Measurements from ENCODE around the gene DTYMK. TPM values are rescaled to one million over a fixed set of nuclear protein-coding genes. Genes with fewer than 3 reads are reported as not detected.

Gene DTYMK
- total RNA-seq, 1 donor from 2014 or later, result 33.4 TPM

DNA sequence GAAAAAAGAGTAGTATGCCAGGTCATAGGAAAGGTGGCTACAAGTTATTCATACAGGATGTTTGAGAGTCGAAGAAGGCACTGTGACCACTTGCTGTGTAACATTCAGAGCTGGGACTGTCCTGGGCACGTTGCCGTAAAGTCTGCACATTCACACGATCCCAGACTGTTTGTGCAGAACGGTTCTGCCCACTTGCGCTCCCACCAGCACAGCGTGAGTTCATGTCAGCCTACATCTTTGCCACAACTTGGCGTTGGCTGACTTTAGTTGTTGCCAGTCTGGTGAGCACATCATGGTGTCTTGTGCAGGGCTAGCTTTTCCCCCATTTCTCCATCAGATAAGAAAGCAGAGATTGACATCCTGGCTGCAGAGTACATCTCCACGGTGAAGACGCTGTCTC is 22.3 kb upstream of the DTYMK start:
- no peak for DNase-seq (ENCODE audit: extremely low read depth, low read depth, low spot score)

DNA sequence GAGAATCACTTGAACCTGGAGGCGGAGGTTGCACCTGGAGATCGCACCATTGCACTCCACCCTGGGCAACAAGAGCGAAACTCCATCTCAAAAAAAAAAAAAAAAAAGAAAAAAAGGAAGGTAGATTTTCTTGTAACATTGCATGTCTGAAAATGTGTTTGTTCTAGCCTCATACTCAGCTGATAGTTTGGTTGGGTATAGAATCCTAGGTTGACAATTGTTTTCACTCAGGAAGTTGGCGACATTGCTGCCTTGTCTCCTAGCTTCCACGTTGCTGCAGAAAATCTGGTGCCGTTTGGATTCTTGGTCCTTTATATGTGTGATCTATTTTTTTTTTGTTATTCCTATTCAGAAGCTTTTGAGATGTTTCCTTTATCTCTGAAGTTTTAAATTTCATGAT is 19.9 kb upstream of the DTYMK start:
- DNase-seq (ENCODE audit: extremely low read depth, low read depth, low spot score), result no peak

DNA sequence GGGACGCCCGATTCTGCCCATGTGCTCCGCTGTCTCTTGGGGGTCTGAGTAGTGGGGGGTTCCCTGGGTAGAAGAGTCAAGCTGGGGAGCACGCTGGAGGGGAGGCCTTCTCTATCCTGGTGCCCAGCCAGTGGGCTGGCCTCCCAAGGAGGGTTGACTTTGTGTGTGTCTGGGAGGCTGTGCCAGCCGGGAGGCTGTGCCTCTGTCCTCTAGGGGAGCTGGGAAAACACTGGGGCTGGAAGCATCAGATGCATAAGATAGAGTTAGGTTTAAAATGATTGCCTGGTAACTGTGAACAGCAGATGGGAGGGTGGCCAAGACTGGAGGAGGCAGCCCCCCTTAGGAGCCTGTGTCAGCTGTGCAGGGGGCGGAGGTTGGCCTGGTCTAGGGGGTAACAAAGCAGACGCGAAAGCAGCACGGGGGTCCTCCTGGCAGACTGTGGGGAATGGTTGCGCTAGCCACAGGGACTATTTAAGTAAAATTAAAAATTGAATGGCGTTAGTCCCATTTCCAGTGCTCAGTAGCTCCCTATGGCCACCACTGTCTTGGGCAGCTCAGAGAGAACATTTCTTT is 16.5 kb upstream of the DTYMK start:
- DNase-seq (ENCODE audit: extremely low read depth, low read depth, low spot score), result no peak

DNA sequence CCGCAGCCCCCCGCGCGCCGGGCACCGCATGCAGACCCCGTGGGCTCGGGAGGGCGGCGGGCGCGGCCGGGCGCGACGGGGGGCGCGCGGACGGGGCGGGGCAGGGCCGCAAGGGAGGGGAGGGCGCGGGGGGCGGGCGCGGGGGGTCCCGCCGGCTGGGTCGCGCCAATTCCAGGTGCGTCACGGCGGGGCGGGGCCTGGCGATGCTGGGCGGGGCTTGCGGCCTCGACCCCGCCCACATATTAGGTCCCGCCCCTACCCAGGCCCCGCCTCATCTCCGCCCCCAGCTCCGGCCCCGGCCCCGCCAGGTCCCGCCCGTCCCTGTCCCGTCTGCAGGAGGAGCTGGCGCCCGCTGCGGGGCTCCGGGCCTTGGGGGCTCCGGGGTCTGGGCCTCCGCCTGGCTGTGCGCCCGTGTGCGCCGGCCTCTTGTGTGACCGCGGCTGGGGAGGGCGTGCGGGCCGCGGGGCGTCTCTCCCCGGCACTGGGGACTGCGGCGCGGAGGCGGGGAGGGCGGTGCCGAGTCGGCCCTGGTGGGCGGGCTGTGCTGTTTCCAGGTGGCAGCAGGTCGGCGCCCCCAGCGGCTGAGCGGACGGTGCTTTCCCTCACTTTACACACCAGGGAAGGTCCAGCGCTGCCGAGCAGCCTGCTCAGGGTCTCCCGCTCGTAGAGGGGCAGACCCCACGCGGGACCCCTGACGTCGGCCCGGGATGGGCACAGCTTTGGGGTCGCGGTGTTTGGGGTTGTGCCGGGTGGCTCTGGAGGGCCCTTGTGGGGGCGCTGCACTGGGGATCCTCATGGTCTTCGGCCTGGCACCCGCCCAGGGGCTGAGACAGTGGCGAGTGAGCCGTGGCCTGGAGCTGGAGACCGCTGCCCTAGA is 15.8 kb upstream of the DTYMK start:
- no peak for DNase-seq (ENCODE audit: extremely low read depth, low read depth, low spot score)

DNA sequence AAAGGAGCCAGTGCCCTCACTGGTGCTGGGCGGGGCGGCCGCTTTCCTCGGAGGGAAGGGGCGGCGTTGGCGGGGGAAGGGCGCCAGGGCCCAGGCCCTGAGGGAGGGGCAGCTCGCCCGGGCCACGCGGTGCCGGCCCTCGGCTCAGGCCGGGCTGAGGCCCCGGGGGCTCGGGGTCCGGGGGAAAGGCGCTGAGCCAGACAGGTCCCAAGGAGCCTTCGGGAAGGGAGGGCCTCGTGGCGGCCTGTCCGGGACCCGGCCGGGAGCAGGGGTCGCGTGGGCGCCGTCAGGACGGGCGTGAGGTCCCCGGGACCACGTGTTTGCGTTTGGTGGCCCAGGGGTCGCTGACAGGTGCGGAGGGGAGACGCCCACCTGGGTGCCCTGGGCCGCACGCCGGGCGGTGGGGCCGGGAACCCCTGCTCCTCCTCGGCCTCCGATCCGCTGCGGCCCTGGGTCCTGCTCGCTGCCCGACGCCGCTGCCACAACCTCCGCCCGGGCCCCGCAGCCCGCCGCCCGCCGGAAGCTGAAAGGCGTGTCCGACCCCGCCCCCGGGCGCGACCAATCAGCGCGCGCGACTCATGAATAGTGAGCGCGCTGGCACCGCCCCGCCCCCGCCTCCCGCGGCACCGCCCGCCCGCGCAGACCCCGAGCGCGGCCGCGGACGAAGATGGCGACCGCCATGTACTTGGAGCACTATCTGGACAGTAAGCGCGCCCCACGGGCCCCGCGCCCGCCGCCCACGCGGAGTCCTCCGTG is 15.0 kb upstream of the DTYMK start, which contains the start of gene ING5:
ING5 (plus strand) TSS at position 641 of the 756 bp plus-strand sequence; CDS start at position 668, 27 bp downstream.
- DNase-seq (ENCODE audit: extremely low read depth, low read depth, low spot score), result no peak

DNA sequence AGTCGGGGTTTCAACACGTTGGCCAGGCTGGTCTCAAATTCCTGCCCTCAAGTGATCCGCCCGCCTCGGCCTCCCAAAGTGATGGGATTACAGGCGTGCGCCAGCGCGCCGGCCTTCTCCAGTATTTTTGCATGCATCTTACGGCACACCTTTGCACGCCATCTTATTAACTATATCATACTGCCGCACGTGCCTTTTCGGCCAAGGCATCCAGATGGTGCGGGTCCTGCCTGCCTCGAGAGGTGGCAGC is 14.5 kb upstream of the DTYMK start:
- peak; percentile 22 for DNase-seq (ENCODE audit: extremely low read depth, low read depth, low spot score)

DNA sequence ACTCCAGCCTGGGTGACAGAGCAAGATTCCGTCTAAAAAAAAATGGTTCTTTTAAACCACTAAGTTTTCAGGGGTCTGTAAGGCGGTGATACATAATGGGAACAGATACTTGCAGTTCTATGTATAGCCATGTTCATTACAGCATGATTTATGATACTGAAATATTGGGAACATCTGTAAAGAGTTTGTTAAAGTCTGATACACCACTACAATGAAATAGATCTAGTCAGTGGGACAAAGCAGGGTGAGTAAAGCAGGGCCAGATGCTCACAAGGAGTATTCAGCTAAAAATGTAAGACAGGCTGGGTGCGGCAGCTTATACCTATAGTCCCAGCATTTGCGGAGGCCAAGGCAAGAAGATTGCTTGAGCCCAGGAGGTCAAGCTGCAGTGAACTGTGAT is 9.0 kb upstream of the DTYMK start:
- DNase-seq (ENCODE audit: extremely low read depth, low read depth, low spot score), result no peak

DNA sequence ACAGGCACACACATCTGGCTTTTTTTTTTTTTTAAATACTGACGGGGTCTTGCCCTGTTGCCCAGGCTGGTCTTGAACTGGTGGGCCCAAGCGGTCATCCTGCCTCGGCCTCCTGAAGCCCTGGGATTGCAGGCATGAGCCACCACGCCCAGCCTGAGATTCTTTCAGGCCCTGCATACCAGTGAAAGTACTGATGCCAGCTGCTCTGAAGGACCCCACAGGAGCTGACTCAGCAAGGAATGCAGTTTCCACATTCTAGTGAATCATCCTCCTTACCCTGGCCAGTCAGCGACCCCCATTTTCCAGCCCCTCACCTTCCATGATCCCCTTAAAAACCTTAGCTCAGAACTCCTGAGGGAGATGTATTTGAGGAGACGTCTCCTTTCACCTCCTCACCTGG is 5.8 kb upstream of the DTYMK start:
- no peak for DNase-seq (ENCODE audit: extremely low read depth, low read depth, low spot score)

DNA sequence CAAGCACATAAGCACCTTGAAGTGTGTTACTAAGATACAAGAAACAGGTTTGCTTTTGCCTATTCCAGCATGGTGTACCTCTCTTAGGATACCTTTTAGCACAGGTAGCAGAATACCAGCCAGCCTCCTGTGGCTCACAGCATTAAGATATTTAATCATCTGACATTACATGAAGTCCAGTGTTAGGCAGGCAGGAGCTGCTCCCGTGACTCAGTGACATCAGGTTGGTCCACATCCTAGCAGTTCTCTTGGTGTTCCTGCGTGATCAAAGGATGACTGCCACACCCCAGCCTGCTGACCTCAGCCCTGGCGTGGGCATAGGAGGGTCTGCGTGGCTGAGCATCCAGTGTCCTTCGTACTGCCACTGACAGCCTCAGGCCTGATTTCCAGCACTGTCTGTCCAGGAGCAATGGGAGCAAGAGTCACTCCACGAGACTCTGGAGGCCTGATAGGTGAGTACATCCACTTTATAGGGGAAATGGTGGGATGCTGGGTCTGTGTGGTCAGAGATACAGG is 3.6 kb upstream of the DTYMK start:
- DNase-seq (ENCODE audit: extremely low read depth, low read depth, low spot score), result no peak

DNA sequence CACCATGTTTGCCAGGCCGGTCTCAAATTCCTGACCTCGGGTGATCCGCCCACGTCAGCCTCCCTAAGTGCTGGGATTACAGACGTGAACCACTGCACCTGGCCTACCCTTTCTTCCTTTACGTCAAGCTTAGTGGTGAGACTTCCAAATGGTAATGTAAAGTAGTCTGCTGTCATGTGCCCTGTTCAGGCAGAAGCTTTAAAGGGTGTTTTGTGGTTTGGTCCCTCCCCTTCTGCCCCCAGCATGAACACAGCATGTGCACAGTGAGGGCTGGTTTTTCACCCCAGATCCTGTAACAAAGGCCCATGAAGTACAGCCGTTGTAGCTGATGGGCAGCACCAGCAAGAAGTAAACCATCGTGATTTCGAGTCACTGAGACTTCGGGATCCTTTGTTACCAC is 2.7 kb upstream of the DTYMK start:
- DNase-seq (ENCODE audit: extremely low read depth, low read depth, low spot score), result no peak

DNA sequence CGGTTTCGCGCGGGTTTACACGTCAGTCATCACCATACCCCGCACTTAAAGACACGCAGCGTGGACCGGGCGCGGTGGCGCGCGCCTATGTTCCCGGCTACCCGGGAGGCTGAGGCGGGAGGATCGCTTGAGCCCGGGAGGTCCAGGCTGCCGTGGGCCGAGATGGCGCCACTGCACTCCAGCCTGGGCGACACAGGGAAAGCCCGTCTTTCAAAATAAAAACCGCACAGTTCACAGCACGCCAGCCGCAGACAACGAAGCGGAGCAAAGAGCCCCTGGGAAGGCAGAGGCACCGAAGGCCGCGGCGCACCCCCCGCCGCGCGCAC is 328 bp downstream of the DTYMK start:
- DNase-seq (ENCODE audit: extremely low read depth, low read depth, low spot score), result no peak

DNA sequence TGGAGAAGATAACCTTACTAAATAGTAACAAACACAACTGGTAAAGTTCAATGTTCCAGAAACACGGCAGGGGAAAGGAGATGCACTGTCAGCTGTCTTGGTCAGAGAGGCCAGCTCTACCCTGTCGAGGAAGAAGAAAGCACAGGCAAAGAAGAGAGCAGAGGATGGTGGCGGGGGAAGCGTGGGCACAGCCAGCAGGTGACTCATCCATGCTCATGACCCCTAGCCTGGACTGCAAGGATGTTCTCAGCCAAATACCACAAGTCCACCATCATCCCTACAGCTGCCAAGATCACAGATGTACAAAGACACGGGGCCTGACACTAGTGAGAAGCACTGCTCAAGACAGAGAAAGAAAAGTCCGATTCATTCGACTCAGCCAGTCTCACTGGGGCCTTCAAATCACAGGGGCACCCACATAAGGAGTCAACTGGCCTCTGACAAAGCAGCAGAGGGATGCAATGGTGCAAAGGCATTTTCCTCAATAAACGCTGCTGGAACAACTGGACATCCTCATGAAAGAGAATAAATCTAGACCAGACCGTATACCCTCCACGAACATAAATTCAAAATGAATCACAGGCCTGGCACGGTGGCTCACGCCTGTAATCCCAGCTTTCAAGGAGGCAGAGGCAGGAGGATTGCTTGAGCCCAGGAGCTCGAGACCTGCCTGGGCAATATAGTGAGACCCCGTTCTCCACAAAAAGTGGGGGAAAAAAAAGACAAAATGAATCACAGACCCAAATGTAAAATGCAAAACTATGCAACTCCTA is 5.6 kb downstream of the DTYMK start:
- no peak for DNase-seq (ENCODE audit: extremely low read depth, low read depth, low spot score)

DNA sequence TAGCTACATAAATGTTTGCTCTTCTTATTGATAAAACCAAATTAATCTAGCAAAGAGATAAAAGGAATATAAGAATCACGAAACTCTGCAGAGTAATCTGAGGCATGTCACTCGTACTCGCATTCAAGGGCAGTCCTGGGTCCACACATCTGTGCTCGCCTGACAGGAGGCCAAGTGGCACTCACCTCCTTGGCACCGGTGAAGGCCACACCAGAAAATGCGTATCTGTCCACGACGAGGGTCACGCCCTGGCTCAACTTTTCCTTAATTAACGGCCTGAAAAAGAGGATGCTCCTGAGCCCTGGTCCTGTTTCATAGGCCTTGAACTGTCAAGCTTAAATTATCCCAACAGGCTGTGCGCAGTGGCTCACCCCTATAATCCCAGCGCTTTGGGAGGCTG is 6.6 kb downstream of the DTYMK start:
- DNase-seq (ENCODE audit: extremely low read depth, low read depth, low spot score), result no peak

DNA sequence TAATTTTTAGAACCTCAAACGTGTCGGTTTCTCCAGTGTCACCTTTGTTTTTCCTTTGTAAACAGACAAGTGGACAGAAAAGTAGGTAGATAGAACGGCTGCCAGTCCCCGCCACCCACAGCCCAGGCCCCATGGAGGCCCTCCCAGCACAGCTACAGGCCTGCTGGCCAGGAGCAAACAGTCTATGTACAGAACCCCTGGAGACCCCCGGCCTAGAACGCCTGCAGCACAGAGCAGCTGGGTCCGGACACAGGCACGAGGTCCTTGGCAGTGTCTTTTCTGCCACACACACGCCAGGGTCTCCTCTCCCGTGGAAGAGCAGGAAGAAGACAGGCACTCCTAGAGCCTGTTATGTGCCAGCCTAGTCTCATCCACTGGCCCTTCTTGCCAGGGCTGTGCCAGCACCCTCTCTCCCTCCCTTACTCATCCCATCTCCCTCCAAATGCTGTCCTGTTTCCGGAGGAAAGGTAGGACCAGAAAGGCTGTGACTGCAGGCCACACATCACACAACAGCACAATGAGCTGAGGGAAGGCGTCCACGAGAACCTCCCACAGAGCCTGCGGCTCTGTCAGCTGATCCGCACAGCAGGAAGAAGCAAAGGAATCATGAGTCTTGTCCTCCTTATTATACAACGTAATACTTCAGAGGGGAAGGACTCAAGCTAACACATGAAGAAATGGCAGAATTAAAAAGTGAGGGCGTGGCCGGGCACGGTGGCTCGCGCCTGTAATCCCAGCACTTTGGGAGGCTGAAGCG is 7.7 kb downstream of the DTYMK start:
- no peak for DNase-seq (ENCODE audit: extremely low read depth, low read depth, low spot score)

DNA sequence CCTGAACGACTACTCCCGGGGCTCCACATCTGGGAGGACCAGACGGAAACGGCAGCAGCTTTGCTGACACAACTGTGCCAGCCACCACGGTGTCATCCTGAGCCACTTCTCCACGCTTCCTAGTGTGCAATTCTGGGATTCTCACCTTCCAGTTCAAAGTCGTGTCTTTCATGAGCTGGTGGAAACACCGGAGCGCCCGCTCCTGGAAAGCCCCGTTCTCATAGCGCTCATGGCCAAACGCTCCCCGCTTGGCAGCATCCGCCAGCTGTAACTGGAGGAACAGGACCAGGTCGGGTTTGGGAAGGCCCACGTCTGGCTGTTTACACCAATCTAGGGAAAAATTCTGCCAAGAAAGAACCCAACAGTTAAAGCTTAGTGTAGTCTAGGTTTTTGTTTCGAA is 8.3 kb downstream of the DTYMK start:
- DNase-seq (ENCODE audit: extremely low read depth, low read depth, low spot score), result no peak

DNA sequence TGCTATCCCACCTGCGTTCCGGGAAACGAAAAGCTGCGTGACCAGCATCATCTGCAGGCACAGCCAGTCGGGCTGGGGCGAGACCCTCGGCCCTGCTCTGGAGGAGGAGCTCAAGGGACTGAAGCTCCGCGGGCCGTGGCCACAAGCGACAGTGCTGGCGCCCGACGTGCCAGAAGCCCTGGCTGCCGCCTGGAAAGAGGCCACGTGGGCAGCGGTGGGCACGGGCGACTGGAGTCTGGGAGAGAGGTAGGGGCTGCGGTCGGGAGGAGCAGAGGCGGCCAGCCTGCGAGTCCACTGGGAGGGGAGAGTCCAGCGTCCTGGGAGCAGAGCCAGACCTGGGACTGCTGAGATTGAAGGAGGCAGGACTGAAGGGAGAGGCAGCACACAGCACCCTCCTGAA is 9.2 kb downstream of the DTYMK start:
- no peak for DNase-seq (ENCODE audit: extremely low read depth, low read depth, low spot score)

DNA sequence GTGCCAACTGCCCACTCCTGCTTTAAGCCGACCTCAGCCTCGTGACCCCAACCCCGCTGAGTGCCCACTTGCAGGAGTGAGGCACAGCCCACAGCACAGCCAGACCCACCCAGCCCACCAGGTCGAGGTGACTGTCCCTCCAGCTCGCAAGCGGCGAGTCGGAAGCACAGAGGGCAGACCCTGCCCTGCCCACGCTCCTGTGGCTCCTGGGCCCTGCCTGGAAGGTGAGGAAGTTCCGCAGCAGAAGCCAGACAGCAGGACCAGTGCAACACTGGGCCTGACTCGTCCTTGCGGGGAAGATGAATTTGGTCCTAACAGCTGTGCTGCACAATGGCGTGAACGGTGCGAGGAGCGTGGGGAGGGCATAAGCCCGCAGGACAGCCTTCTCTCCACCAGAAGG is 9.9 kb downstream of the DTYMK start:
- no peak for DNase-seq (ENCODE audit: extremely low read depth, low read depth, low spot score)

DNA sequence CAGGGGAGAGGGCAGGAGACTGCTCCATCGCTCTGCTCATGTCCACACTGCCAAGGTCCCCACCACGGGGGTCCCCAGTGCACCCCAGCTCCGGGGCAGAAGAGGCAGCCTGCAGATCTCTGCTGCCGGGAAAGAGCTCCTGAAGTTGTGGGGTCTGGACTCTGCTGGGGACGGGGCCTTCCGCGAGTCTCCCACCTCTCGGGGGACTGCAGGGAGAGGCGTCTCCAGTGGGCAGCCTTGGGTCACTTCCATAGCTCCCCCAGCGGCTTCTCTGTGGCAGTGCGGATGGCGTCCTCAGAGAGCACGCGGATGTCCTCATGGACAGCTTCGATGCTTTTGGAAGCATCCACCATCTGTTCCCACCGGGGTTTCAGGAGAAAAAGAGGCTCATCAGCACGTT is 10.7 kb downstream of the DTYMK start:
- no peak for DNase-seq (ENCODE audit: extremely low read depth, low read depth, low spot score)

DNA sequence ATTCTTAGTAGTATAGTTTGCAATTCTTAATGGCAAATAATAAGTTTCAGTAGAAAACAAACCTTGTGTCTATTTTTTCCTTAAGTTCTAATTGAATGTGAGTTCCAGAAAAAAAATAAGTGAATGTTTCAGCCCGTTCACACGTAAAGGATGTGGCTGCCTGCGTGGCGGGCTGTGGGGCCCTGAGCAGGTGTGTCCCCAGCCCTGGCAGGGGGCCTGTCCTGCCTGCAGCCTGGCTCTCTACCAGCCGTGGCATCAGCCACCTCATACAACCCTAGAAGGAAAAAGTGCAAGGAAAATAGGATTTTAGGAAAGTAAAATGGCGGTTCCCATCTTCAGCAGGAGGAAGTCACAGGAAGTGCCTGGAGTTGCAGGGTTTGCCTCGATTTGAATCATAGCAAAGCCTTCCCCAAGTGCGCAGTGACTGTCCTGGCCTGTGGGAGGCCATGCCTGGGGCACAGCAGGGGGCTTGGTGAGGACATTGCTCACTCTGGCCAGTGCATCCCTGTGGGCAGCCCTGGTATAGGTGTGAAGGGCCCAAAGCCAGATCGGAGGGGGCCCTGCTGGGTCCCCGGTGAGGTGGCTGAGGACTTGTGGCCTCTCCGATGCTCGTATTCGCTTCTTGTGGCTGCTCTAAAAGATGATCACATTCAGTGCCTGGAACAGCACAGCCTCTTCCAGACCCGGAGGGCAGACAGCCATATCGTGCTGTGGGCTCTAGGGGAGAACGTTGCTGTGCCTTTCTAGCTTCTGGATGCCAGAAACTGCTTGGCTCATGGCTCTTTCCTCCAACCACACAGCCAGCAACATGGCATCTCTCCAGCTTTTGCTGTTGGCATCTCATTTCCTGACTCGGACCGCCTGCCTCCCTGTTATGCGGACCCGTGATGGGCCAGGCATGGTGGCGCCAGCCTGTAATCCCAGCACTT is 12.6 kb downstream of the DTYMK start:
- no peak for DNase-seq (ENCODE audit: extremely low read depth, low read depth, low spot score)
